Endothelial cell of umbilical vein (primary cell): ENCODE data around the gene SREBF1. TPM values are rescaled to one million over a fixed set of nuclear protein-coding genes. Genes with fewer than 3 reads are reported as not detected.

Experiments used
- BruUV-seq: library from RNA; stranded (reverse); fragments of 400-500 nt; replicated peaks from 2 replicates; lab custom pipeline; 2021; lab: Mats Ljungman, UMichigan
- CTCF ChIA-PET: fragments of 300-600, 350-600 bp; sonication (Branson Sonifier 250); formaldehyde crosslinking; loops from one replicate; lab custom pipeline; 2021; ENCODE audit warnings: antibody characterized with exemption, inconsistent platforms; lab: Charles Lee
- POLR2A ChIA-PET: fragments of 300-600, 350-600 bp; sonication (Branson Sonifier 250); formaldehyde crosslinking; loops from one replicate; lab custom pipeline; 2021; ENCODE audit warnings: antibody characterized with exemption, inconsistent platforms; lab: Charles Lee
- DNase-seq: peaks from one replicate; pipeline ENCODE4 v3.0.0-alpha.2; 2011; ENCODE audit warnings: low read depth, low spot score
- FAIRE-seq: peaks from 2 replicates; lab custom pipeline; 2011; peaks lifted over from hg19 to GRCh38; lab: Jason Lieb, UNC
- H2AFZ ChIP-seq: 2 replicates; pipeline ENCODE4 v1.6.0; 2012; ENCODE audit warnings: low read depth, low read length, control low read depth, inconsistent platforms
- H3K27ac ChIP-seq: 2 replicates; pipeline ENCODE4 v1.5.1; 2011; ENCODE audit warnings: low read depth, mild to moderate bottlenecking, control low read depth, low read length, moderate library complexity; ENCODE audit not compliant: insufficient read depth
- H3K27me3 ChIP-seq, 2 experiments: 2 replicates each; pipeline versions ENCODE4 v1.6.0 to v1.6.1; 2011; ENCODE audit warnings: low read length in 2 of 2, mixed read lengths in 1 of 2; ENCODE audit not compliant: control insufficient read depth in 2 of 2, insufficient read depth in 2 of 2
- H3K36me3 ChIP-seq, 2 experiments: 2 replicates in 1 of 2; 3 replicates in 1 of 2; pipeline ENCODE4 v1.5.1; 2011; ENCODE audit warnings: low read length in 2 of 2, mild to moderate bottlenecking in 1 of 2, moderate library complexity in 1 of 2; ENCODE audit not compliant: control insufficient read depth in 2 of 2, insufficient read depth in 2 of 2; ENCODE audit errors: extremely low read depth in 1 of 2
- H3K4me1 ChIP-seq: 3 replicates; pipeline ENCODE4 v1.5.1; 2011; ENCODE audit warnings: mild to moderate bottlenecking, low read length; ENCODE audit not compliant: control insufficient read depth, insufficient read depth; ENCODE audit errors: extremely low read depth
- H3K4me2 ChIP-seq: 2 replicates; pipeline ENCODE4 v1.6.1; 2011; ENCODE audit warnings: low read length, control low read depth, mixed read lengths; ENCODE audit not compliant: insufficient read depth
- H3K4me3 ChIP-seq, 3 experiments: fragments of 200-600 bp in 1 of 3; sonication (generic), shearing (Covaris generic) in 1 of 3; replicated peaks in 1 of 3; 2 replicates each; pipeline ENCODE4 v1.5.1; 2011 to 2016; ENCODE audit warnings: control low read depth in 3 of 3, low read length in 3 of 3, mild to moderate bottlenecking in 2 of 3, inconsistent platforms in 1 of 3, low read depth in 1 of 3, moderate library complexity in 1 of 3; ENCODE audit not compliant: insufficient read depth in 1 of 3
- H3K79me2 ChIP-seq: 2 replicates; pipeline ENCODE4 v1.6.0; 2012; ENCODE audit warnings: low read length, inconsistent platforms; ENCODE audit not compliant: control insufficient read depth, insufficient read depth
- H3K9ac ChIP-seq: replicated peaks from 2 replicates; pipeline ENCODE3; 2011; ENCODE audit warnings: low read length, control low read depth; ENCODE audit not compliant: insufficient read depth; ENCODE audit errors: extremely low read depth
- H3K9me1 ChIP-seq: replicated peaks from 3 replicates; pipeline ENCODE4 v1.6.0; 2011; ENCODE audit warnings: mild to moderate bottlenecking, low read length; ENCODE audit not compliant: control insufficient read depth, insufficient read depth; ENCODE audit errors: extremely low read depth
- H3K9me3 ChIP-seq: replicated peaks from 2 replicates; pipeline ENCODE4 v1.5.1; 2012; ENCODE audit warnings: low read length, inconsistent platforms; ENCODE audit not compliant: control insufficient read depth, insufficient read depth
- H4K20me1 ChIP-seq: replicated peaks from 2 replicates; pipeline ENCODE3; 2011; ENCODE audit warnings: mild to moderate bottlenecking, low read length; ENCODE audit not compliant: control insufficient read depth, insufficient read depth; ENCODE audit errors: extremely low read depth
- CTCF ChIP-seq, 2 donors: IDR thresholded peaks; 1 replicate in 1 of 2; 2 replicates in 1 of 2; pipeline ENCODE4 v1.5.1; 2011; ENCODE audit warnings: low read length in 2 of 2, mild to moderate bottlenecking in 2 of 2, moderate library complexity in 2 of 2, control low read depth in 1 of 2, inconsistent platforms in 1 of 2, low read depth in 1 of 2; ENCODE audit not compliant: insufficient read depth in 1 of 2; ENCODE audit errors: extremely low read depth in 1 of 2
- EZH2 ChIP-seq: IDR thresholded peaks from 2 replicates; pipeline ENCODE4 v1.6.1; 2012; ENCODE audit warnings: borderline replicate concordance, low read depth, mild to moderate bottlenecking, moderate library complexity, low read length, inconsistent platforms; ENCODE audit not compliant: severe bottlenecking
- FOS ChIP-seq: IDR thresholded peaks from 2 replicates; pipeline ENCODE4 v1.6.1; 2011; ENCODE audit warnings: mild to moderate bottlenecking, low read length, moderate library complexity, borderline replicate concordance; ENCODE audit not compliant: insufficient read depth
- GATA2 ChIP-seq: IDR thresholded peaks from 2 replicates; pipeline ENCODE4 v1.7.0; 2011; ENCODE audit warnings: low read depth, mild to moderate bottlenecking, moderate library complexity, mixed read lengths, low read length; ENCODE audit not compliant: insufficient read length, insufficient read depth
- JUN ChIP-seq: IDR thresholded peaks from 2 replicates; pipeline ENCODE4 v1.6.1; 2011; ENCODE audit warnings: borderline replicate concordance, low read depth; ENCODE audit not compliant: insufficient read length, insufficient read depth
- MYC ChIP-seq: IDR thresholded peaks from one replicate; pipeline ENCODE4 v1.6.1; 2011; ENCODE audit warnings: mild to moderate bottlenecking, low read depth, low read length
- POLR2A ChIP-seq: IDR thresholded peaks from 2 replicates; pipeline ENCODE4 v1.6.1; 2012; ENCODE audit warnings: low read depth, mild to moderate bottlenecking, control low read depth, low read length
- POLR2AphosphoS5 ChIP-seq: IDR thresholded peaks from 2 replicates; pipeline ENCODE4 v1.6.1; 2012; ENCODE audit warnings: low read depth, mild to moderate bottlenecking, control low read depth, low read length, moderate library complexity; ENCODE audit not compliant: insufficient read depth
- dilution Hi-C: fragments of 300-500 bp; cut with MboI; formaldehyde crosslinking; loops from one replicate; pipeline ENCODE4 v1.15.0; 2019; ENCODE audit warnings: low sequenced_read_pairs; ENCODE audit not compliant: extremely low pct_ligation_motif_present
- intact Hi-C: fragments of 100-400 bp; cut with micrococcal nuclease; formaldehyde crosslinking; loops from one replicate; pipeline ENCODE4 v1.10.0; 2022
- polyA plus RNA-seq, 4 experiments: library from polyadenylated mRNA; depleted of rRNA in 3 of 4; stranded (reverse) in 3 of 4; unstranded in 1 of 4; fragments of >200 nt; gene quantifications; 2 replicates each; pipeline versions ENCODE4 v1.2.1 to v1.2.3, GENCODE V29; 2011 to 2012; ENCODE audit warnings: missing spikeins in 1 of 4
- total RNA-seq: library from RNA; stranded (reverse); gene quantifications from 2 replicates; pipeline ENCODE4 v1.2.3, GENCODE V29; 2021
- TF ChIP-seq, protein P1 (sequence below): IDR thresholded peaks from 2 replicates; pipeline ENCODE4 v1.6.1; 2011; ENCODE audit not compliant: insufficient read depth, insufficient read length

Gene SREBF1
- total and polyA plus RNA-seq, 2 donors (not counting 3 experiments of a cell fraction or from before 2014, with no cell fraction given) = 50.4 to 109 TPM

DNA sequence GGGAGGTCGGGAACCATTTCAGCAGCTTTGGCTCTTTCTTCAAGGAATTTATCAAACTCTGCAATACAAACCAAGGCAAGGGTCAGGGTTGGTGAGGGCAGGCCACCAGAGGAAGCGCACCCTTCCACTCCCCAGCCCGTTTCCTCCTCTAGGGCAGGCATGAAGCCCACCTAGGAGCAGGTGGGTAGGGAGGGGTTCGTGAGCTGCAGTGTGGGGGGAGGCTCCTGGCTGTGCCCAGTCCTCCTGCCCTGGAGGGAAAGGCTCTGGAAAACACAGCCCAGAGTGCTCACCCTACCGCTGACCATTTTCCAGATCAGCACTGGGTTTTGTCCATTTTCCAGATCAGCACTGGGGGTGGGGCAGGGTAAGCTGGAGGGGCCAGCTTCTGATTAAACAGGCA lies 10.9 kb upstream of the SREBF1 start:
- no TSS peak for BruUV-seq
- H3K4me2 ChIP-seq = no peak overlapping the region
- H3K36me3 ChIP-seq = peaks cover 0 to 7% of the 10 kb centered on the region in 2 experiments
- H3K9me1 ChIP-seq = no peaks in the 10 kb centered on the region
- H3K79me2 ChIP-seq = no peaks in the 10 kb centered on the region
- CTCF ChIA-PET = interaction anchor here (1.0 to 4.9 kb wide), 2 partner anchors 13 to 28 kb away, joined by 3 to 23 read pairs; no protein-coding TSS in a partner anchor
- dilution Hi-C loops = no loop called here
- no peaks in the 10 kb centered on the region for H3K27me3 ChIP-seq
- DNase-seq (no peak), FAIRE-seq (no peak)
- no peak overlapping the region for H2AFZ ChIP-seq
- intact Hi-C loops = no loop called here
- POLR2A ChIA-PET = interaction anchor here (0.9 kb wide), 1 partner anchor 11 kb away, joined by 3 read pairs; the partner anchor contains the start of gene SREBF1
- peaks cover 7% of the 10 kb centered on the region for H3K4me1 ChIP-seq
- H3K9me3 ChIP-seq = no peaks in the 10 kb centered on the region
- TF ChIP-seq EZH2 = no peak
- H3K9ac ChIP-seq = no peak overlapping the region
- no peak overlapping the region for H3K27ac ChIP-seq
- no peak overlapping the region for H3K4me3 ChIP-seq
- no peaks in the 10 kb centered on the region for H4K20me1 ChIP-seq

DNA sequence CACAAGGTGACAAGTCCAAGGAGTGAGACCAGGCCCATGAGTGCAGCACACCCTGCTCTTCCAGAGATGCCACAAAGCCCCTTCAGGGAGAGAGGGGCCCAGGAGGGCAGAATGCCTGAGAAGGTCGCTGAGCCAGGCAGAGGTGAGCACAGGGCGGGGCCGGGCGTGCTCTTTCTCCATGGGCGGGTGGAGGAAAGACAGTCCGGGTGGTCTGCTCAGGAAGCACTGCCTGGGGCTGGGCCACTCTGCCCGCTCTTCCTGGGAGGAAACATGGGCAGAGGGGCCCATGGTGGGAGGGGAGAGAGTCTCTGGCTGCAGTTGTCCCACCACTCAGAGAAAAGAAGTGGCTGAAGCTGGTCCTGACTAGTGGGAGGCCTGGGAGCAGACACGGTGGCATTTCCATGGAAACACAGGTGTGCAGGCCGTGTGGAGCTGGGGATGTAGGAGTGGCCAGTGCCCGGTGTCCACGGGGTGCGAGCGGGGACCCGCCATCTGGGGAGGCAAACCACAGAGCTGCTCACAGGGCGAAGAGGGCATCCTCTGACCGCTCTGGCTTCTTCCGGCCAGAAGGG lies 10.4 kb upstream of the SREBF1 start:
- Histone ChIP-seq H3K9ac (no peak overlapping the region), H3K36me3 (peaks cover 0 to 7% of the 10 kb centered on the region in 2 experiments), H2AFZ (no peak overlapping the region), H3K4me3 (no peak overlapping the region), H3K4me2 (no peak overlapping the region), H3K79me2 (no peaks in the 10 kb centered on the region), H3K9me3 (no peaks in the 10 kb centered on the region), H3K27me3 (no peaks in the 10 kb centered on the region), H3K27ac (no peak overlapping the region), H3K4me1 (peaks cover 7% of the 10 kb centered on the region), H3K9me1 (no peaks in the 10 kb centered on the region), H4K20me1 (no peaks in the 10 kb centered on the region)
- BruUV-seq = no TSS peak
- TF ChIP-seq, protein P1, sequence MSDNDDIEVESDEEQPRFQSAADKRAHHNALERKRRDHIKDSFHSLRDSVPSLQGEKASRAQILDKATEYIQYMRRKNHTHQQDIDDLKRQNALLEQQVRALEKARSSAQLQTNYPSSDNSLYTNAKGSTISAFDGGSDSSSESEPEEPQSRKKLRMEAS = no peak
- TF ChIP-seq CTCF (IDR thresholded peaks at IDR 0.05; ENCODE audit: extremely low read depth in 1 of 2, insufficient read depth in 1 of 2, low read depth in 1 of 2, low read length in 2 of 2) = no peak
- TF ChIP-seq EZH2 = no peak
- TF ChIP-seq MYC = no peak
- no peak for TF ChIP-seq POLR2A
- TF ChIP-seq FOS = no peak
- no peak for TF ChIP-seq JUN
- no peak for TF ChIP-seq GATA2
- no peak for TF ChIP-seq POLR2AphosphoS5
- ChIA-PET CTCF (interaction anchor here (4.9 kb wide), 1 partner anchor 14 kb away, joined by 23 read pairs; no protein-coding TSS in a partner anchor), POLR2A (no interaction called here)
- no peak for DNase-seq
- no peak for FAIRE-seq
- intact Hi-C loops (no loop called here), dilution Hi-C loops (no loop called here)
